Left lung (tissue), 10 donors: ENCODE results near the gene CD247. TPM values are rescaled to one million over a fixed set of nuclear protein-coding genes. Genes with fewer than 3 reads are reported as not detected.

ENCODE experiments used
- ATAC-seq: fragments of 200-7000 bp; cut with Tn5 transposase; one replicate; pipeline ENCODE4 v1.9.1; 2020; ENCODE audit warnings: moderate library complexity
- DNase-seq, 4 donors: peaks; one replicate each; pipeline ENCODE4 v3.0.0-alpha.2; 2013 to 2020
- H3K27ac ChIP-seq, 2 donors: fragments of 200-600 bp; sonication (generic) in 1 of 2; one replicate each; pipeline versions ENCODE4 v1.5.0 to v1.8.0; 2020 to 2021
- H3K27me3 ChIP-seq, 2 donors: fragments of 200-600 bp; sonication (generic) in 1 of 2; one replicate each; pipeline versions ENCODE4 v1.5.0 to v1.8.0; 2020 to 2021
- H3K36me3 ChIP-seq, 2 donors: fragments of 200-600 bp; sonication (generic) in 1 of 2; one replicate each; pipeline versions ENCODE4 v1.5.0 to v1.8.0; 2020 to 2021
- H3K4me1 ChIP-seq, 2 donors: fragments of 200-600 bp; one replicate each; pipeline ENCODE4 v1.8.0; 2021
- H3K4me3 ChIP-seq, 2 donors: fragments of 200-600 bp; sonication (generic) in 1 of 2; one replicate each; pipeline versions ENCODE4 v1.5.0 to v1.8.0; 2020 to 2021; ENCODE audit warnings: mild to moderate bottlenecking in 1 of 2
- H3K9me3 ChIP-seq, 2 donors: fragments of 200-600 bp; sonication (generic) in 1 of 2; one replicate each; pipeline versions ENCODE4 v1.5.0 to v1.8.0; 2020 to 2021
- intact Hi-C, 2 donors: fragments of 100-400 bp; cut with DNase I; formaldehyde crosslinking; loops; one replicate each; pipeline versions ENCODE4 v1.11.2 to v1.14.2; 2022
- polyA plus RNA-seq, 6 donors: library from polyadenylated mRNA; unstranded; fragments of 120-200 nt; gene quantifications; one replicate each; pipeline ENCODE4 v1.2.1, GENCODE V29; 2013; ENCODE audit not compliant: insufficient read length in 6 of 6
- total RNA-seq, 2 donors: library from RNA; stranded (reverse); fragmentation: NEBNext Ultra II Directional; extraction: Animal tissue kit (Norgen Biotek cat#: 25700); gene quantifications; one replicate each; pipeline ENCODE4 v1.2.1, GENCODE V29; 2021
- TF ChIP-seq, protein P1 (sequence below), 2 donors: fragments of 200-600 bp; sonication (generic) in 1 of 2; IDR thresholded peaks; one replicate each; pipeline versions ENCODE4 v1.5.0 to v1.8.0; 2021; ENCODE audit warnings: antibody characterized with exemption in 2 of 2
- donor health status: DM: no; HTN: yes; CAD: no.
- donor health status: DM: no; HTN: no; CAD: no.

Gene CD247
- total and polyA plus RNA-seq, 8 donors, result 1.3 to 5.6 (median 1.9) TPM

DNA sequence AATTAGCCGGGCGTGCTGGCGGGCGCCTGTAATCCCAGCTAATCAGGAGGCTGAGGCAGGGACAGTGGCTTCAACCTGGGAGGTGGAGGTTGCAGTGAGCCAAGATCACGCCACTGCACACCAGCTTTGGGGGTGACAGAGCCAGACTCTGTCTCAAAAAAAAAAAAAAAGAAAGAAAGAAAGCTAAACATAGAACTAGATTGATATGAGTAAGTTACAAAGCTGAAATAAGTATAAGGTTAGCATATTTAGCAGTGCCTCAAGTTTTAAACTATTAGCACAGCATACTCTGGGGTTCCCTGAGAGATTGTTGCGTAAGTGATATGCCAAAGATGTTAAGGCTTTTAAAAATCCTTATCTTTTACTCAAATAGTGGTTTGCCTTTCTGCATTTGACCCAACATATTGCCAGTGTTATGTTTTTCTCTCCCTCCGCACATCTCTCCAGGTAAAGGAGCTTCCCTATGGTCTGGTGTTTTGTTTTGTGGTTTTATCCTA lies 126.1 kb downstream of the CD247 start:
- intact Hi-C loops, result no loop called here
- ATAC-seq (no peak), DNase-seq (no peak)
- TF ChIP-seq, protein P1, sequence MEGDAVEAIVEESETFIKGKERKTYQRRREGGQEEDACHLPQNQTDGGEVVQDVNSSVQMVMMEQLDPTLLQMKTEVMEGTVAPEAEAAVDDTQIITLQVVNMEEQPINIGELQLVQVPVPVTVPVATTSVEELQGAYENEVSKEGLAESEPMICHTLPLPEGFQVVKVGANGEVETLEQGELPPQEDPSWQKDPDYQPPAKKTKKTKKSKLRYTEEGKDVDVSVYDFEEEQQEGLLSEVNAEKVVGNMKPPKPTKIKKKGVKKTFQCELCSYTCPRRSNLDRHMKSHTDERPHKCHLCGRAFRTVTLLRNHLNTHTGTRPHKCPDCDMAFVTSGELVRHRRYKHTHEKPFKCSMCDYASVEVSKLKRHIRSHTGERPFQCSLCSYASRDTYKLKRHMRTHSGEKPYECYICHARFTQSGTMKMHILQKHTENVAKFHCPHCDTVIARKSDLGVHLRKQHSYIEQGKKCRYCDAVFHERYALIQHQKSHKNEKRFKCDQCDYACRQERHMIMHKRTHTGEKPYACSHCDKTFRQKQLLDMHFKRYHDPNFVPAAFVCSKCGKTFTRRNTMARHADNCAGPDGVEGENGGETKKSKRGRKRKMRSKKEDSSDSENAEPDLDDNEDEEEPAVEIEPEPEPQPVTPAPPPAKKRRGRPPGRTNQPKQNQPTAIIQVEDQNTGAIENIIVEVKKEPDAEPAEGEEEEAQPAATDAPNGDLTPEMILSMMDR (IDR thresholded peaks at IDR 0.05), result no peak
- Histone ChIP-seq H3K36me3 (peaks cover 0 to 20% of the 10 kb centered on the region in 2 donors), H3K4me1 (peaks cover 0 to 3% of the 10 kb centered on the region in 2 donors), H3K27ac (no peak overlapping the region), H3K4me3 (no peak overlapping the region), H3K27me3 (no peaks in the 10 kb centered on the region), H3K9me3 (no peaks in the 10 kb centered on the region)

- no peak overlapping the region for H3K4me3 ChIP-seq
- ATAC-seq (no peak), DNase-seq (no peak)
- H3K9me3 ChIP-seq, result no peaks in the 10 kb centered on the region
- H3K27me3 ChIP-seq, result no peaks in the 10 kb centered on the region
- TF ChIP-seq, protein P1 (IDR thresholded peaks at IDR 0.05), result no peak
- peaks cover 0 to 6% of the 10 kb centered on the region in 2 donors for H3K4me1 ChIP-seq
- no peak overlapping the region for H3K27ac ChIP-seq
- intact Hi-C loops, result no loop called here
- peaks cover 0 to 35% of the 10 kb centered on the region in 2 donors for H3K36me3 ChIP-seq
Measured at GRCh38 chr1:167388976-167389375, 129.4 kb downstream of the CD247 start.

- Histone ChIP-seq H3K9me3 (no peaks in the 10 kb centered on the region), H3K4me3 (no peak overlapping the region)
Measured at GRCh38 chr1:167387251-167387910, 130.9 kb downstream of the CD247 start.

More at GRCh38 chr1:167387251-167387910, 130.9 kb downstream of the CD247 start:
- H3K36me3 ChIP-seq, result peaks cover 0 to 35% of the 10 kb centered on the region in 2 donors
- H3K27ac ChIP-seq, result peak overlapping the region in 1 of 2 donors; percentile 11
- DNase-seq, result no peak
- no peaks in the 10 kb centered on the region for H3K27me3 ChIP-seq
- peaks cover 0 to 6% of the 10 kb centered on the region in 2 donors for H3K4me1 ChIP-seq
- peak; percentile 72 for ATAC-seq
- TF ChIP-seq, protein P1 (IDR thresholded peaks at IDR 0.05), result no peak
- intact Hi-C loops, result no loop called here

Other genes with a start within 250 kb of the CD247 start
- gene CREG1, start 35.2 kb upstream of the CD247 start, total RNA-seq, result 100 to 1,000 TPM; 132 to 157 TPM
- 10 to 100 TPM; 71.7 to 97.7 (median 91.5) TPM for gene CREG1, start 35.2 kb upstream of the CD247 start, polyA plus RNA-seq
- 10 to 100 TPM; 12.2 to 21.5 TPM for gene RCSD1, start 111.7 kb upstream of the CD247 start, total RNA-seq
- 10 to 100 TPM; 19.7 to 21.9 (median 21.3) TPM for gene RCSD1, start 111.7 kb upstream of the CD247 start, polyA plus RNA-seq
- gene MPZL1, start 203.5 kb upstream of the CD247 start, total RNA-seq, result 100 to 1,000 TPM; 135 to 148 TPM
- gene MPZL1, start 203.5 kb upstream of the CD247 start, polyA plus RNA-seq, result 100 to 1,000 TPM; 110 to 135 (median 120) TPM